Testis (tissue), 3 donors: ENCODE measurements around the gene MAPK10. TPM values are rescaled to one million over a fixed set of nuclear protein-coding genes. Genes with fewer than 3 reads are reported as not detected.

Source experiments
- DNase-seq: peaks from one replicate; pipeline ENCODE4 v3.0.0-alpha.2; 2019
- H3K27ac ChIP-seq, 2 donors: fragments of 200-600 bp; sonication (generic); one replicate each; pipeline ENCODE4 v1.5.1; 2019
- H3K27me3 ChIP-seq: fragments of 200-600 bp; sonication (generic); one replicate; pipeline ENCODE4 v1.5.1; 2019
- H3K36me3 ChIP-seq: fragments of 200-600 bp; sonication (generic); one replicate; pipeline ENCODE4 v1.5.1; 2017; ENCODE audit warnings: low read depth; ENCODE audit errors: missing control alignments
- H3K4me1 ChIP-seq: fragments of 200-600 bp; sonication (generic); one replicate; pipeline ENCODE4 v1.5.1; 2019
- H3K4me3 ChIP-seq, 2 donors: fragments of 200-600 bp; sonication (generic); one replicate each; pipeline ENCODE4 v1.5.1; 2017 to 2019
- H3K9me3 ChIP-seq: fragments of 200-600 bp; sonication (generic); one replicate; pipeline ENCODE4 v1.5.1; 2017
- CTCF ChIP-seq, 3 experiments: fragments of 450-650 bp in 2 of 3; fragments of 200-600 bp in 1 of 3; sonication (generic) in 1 of 3; IDR thresholded peaks; one replicate each; pipeline ENCODE4 v1.5.1; 2016 to 2019; ENCODE audit warnings: antibody characterized with exemption in 3 of 3, mild to moderate bottlenecking in 2 of 3, moderate library complexity in 1 of 3
- POLR2A ChIP-seq: fragments of 450-650 bp; IDR thresholded peaks from one replicate; pipeline ENCODE4 v1.6.1; 2017; ENCODE audit warnings: antibody characterized with exemption, mild to moderate bottlenecking, moderate library complexity
- WGBS, 2 donors: methylation state at CpG; one replicate each; pipeline ENCODE4 v1.1.5; 2018; 5-methylcytosine and 5-hydroxymethylcytosine counted together
- intact Hi-C: fragments of 100-400 bp; cut with DNase I; formaldehyde crosslinking; loops from one replicate; pipeline ENCODE4 v1.15.1; 2023; ENCODE audit warnings: low total_unique reads
- polyA plus RNA-seq: library from polyadenylated mRNA; stranded (reverse); fragments of 350-450 nt; fragmentation: Illumina TruSeq; extraction: RNeasy Lipid Tissue Mini Kit (QIAGEN cat#74804); gene quantifications from one replicate; pipeline ENCODE4 v1.2.3, GENCODE V29; 2014; ENCODE audit warnings: low read depth, low replicate concordance; ENCODE audit not compliant: insufficient read depth
- total RNA-seq, 2 donors: library from RNA; depleted of rRNA; stranded (reverse); fragments of >200 nt; gene quantifications; one replicate each; pipeline ENCODE4 v1.2.3, GENCODE V29; 2016

Gene MAPK10
- total and polyA plus RNA-seq, 3 donors from 2014 or later, result 56.1 to 64.6 (median 61.1) TPM

- TF ChIP-seq POLR2A (no peak), CTCF (IDR thresholded peaks at IDR 0.05) (no peak)
- DNase-seq, result no peak
These were observed 5.5 kb downstream of the MAPK10 start for GRCh38 chr4:86354390-86354789.

GRCh38 chr4:86346320-86346719 is 13.5 kb downstream of the MAPK10 start:
- Histone ChIP-seq H3K27ac (no peak overlapping the region), H3K36me3 (no peaks in the 10 kb centered on the region), H3K4me3 (no peak overlapping the region), H3K27me3 (no peaks in the 10 kb centered on the region), H3K4me1 (no peaks in the 10 kb centered on the region), H3K9me3 (no peaks in the 10 kb centered on the region)
- 94 to 95% methylated on average over 3 of the region's 3 CpGs for WGBS, 2 donors
- TF ChIP-seq CTCF (IDR thresholded peaks at IDR 0.05) (no peak), POLR2A (no peak)
- no peak for DNase-seq
- intact Hi-C loops, result no loop called here

More at GRCh38 chr4:86354390-86354789, 5.5 kb downstream of the MAPK10 start:
- H3K27ac ChIP-seq, result no peak overlapping the region
- H3K4me3 ChIP-seq, result no peak overlapping the region
- 85 to 90% methylated on average over 2 of the region's 2 CpGs for WGBS, 2 donors
- H3K9me3 ChIP-seq, result no peaks in the 10 kb centered on the region
- H3K27me3 ChIP-seq, result no peaks in the 10 kb centered on the region
- peaks cover 5% of the 10 kb centered on the region for H3K4me1 ChIP-seq
- no peaks in the 10 kb centered on the region for H3K36me3 ChIP-seq
- intact Hi-C loops, result no loop called here

- Histone ChIP-seq H3K36me3 (no peaks in the 10 kb centered on the region), H3K27me3 (no peaks in the 10 kb centered on the region), H3K27ac (no peak overlapping the region), H3K4me3 (no peak overlapping the region), H3K9me3 (no peaks in the 10 kb centered on the region), H3K4me1 (no peaks in the 10 kb centered on the region)
- no peak for DNase-seq
- intact Hi-C loops, result no loop called here
- TF ChIP-seq CTCF (IDR thresholded peaks at IDR 0.05), result no peak
- no peak for TF ChIP-seq POLR2A
- WGBS, 2 donors, result 91 to 97% methylated on average over 3 of the region's 3 CpGs
These were observed 15.7 kb downstream of the MAPK10 start for GRCh38 chr4:86344127-86344526.

GRCh38 chr4:86338989-86339388 is 20.9 kb downstream of the MAPK10 start:
- intact Hi-C loops, result no loop called here
- DNase-seq, result no peak

More at GRCh38 chr4:86338989-86339388, 20.9 kb downstream of the MAPK10 start:
- Histone ChIP-seq H3K4me1 (no peaks in the 10 kb centered on the region), H3K27me3 (no peaks in the 10 kb centered on the region), H3K36me3 (no peaks in the 10 kb centered on the region), H3K27ac (no peak overlapping the region), H3K9me3 (no peaks in the 10 kb centered on the region), H3K4me3 (no peak overlapping the region)
- WGBS, 2 donors, result 59 to 68% methylated on average over 2 of the region's 2 CpGs
- TF ChIP-seq POLR2A (no peak), CTCF (IDR thresholded peaks at IDR 0.05) (no peak)
